NCI-H2227 (cell line): Measurements from ENCODE around the gene LIMS2.

Source experiments
- DNase-seq: peaks from one replicate; lab custom pipeline; 2025; ENCODE audit not compliant: unreplicated experiment; lab: John Stamatoyannopoulos, UW

LIMS2 gene

DNA sequence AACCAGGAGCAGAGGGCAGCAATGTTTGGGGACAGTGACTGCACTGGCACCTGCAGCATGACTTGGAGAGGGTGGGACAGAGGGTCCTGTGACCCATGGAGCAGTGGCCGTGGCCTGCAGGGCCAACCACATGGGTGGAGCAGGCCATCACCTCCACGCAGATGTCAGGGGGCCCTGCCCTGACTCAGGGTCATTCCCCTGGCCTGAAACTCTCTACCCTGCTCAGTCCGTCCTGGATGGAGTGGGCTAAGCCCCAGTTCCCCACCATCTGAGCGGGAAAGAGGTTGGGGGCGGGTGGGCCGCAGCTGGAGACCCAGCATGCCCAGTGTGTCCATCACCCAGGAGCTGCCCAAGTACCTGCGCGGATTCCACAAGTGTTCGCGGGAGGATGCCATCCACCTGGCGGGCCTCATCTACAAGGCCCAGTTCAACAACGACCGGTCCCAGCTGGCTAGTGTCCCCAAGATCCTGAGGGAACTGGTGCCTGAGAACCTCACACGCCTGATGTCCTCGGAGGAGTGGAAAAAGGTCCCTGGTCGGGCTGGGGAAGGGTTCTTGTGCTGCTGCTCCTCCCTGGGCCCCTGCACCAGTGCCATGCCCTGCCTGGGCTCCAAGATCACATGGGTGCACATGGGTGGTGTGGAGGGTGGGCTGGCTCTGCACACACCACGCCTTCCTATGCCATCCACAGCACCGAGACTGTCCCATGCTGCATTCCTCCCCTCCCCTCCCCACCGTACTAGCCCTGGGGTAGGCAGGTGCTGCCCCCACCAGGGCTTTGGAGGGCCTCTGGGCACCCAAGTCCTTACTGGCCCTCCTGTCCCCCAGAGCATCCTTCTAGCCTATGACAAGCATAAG lies 39.7 kb downstream of the LIMS2 start:
- no peak for DNase-seq

DNA sequence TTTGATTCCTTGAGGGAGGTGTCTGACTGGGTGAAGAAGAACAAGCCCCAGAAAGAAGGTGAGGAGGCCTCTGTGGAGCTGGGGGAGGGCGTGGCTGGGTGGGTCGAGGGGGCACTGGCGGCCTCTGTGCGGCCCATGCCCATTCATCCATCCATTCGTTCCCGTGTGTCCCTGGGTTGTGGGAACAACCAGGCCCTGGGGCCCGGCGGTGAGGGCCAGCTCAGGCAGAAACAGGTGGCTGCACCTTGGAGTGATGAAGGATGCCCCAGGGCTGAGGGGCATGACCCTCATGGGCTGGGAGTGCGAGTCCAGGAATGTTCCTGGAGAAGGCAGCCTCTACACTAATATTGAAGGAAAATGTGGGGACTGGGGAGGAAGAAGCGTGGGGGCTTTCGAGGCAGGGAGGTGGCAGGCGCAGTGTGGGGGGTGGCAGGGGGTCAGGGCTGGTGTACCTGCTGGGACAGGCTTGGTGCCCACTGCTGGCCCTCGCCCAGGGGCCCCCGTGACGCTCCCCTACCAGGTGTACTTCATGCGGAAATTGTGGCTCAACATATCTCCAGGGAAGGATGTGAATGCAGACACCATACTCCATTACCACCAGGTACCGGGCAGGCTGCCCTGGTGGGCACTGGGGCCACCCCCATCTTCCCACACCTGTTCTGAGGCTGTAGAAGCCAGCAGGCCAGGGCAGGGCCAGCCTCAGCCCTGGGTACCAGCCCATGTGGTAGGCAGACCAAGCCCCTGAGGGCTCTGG lies 40.5 kb downstream of the LIMS2 start:
- no peak for DNase-seq

DNA sequence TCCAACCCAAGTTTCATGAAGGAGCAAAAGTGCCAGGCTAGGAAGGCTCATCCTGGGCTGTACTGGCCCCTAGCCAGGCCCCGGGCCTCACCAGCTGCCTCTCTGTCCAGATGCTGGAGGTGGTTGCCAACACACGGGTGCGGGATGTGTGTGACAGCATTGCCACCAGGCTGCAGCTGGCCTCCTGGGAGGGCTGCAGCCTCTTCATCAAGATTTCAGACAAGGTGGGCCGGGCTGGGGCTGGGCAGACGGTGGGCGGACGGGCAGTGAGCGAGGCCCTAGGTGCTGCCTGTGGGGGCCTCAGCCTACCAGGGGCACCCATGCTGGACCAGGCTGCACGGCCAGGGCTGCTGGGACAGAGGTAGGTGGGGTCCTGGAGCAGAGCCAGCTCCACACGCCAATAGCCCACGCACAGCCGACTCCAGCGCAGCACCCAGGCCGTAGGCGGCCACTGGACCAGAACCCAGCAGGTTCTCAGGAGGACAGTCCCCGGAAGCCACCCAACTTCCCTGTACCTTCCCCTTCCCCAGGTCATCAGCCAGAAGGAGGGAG lies 41.2 kb downstream of the LIMS2 start:
- DNase-seq: no peak

DNA sequence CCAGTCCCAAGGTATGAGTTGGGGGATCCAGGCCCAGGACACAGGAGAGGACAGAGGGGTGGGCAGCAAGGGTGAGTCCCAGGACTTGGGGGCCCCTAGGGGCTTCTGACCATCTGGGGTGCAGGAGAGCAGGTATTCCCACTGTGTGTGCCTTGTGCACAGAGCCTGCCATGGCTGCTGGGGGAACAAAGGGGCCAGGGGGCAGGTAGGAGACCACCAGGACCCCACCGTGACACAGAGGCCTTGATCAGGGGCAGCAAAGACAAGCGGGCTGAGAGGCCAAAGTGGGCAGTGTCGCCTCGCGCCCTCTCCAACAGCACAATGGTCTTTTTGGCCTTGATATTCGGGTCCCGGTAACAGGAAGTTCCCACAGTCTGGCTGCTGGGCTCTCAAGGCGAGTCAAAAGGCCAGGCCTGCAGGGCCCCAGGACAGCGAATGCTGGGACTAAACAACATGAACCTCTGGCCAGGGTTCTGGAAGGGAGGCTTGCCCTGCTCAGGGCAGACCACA lies 41.7 kb downstream of the LIMS2 start:
- no peak for DNase-seq

DNA sequence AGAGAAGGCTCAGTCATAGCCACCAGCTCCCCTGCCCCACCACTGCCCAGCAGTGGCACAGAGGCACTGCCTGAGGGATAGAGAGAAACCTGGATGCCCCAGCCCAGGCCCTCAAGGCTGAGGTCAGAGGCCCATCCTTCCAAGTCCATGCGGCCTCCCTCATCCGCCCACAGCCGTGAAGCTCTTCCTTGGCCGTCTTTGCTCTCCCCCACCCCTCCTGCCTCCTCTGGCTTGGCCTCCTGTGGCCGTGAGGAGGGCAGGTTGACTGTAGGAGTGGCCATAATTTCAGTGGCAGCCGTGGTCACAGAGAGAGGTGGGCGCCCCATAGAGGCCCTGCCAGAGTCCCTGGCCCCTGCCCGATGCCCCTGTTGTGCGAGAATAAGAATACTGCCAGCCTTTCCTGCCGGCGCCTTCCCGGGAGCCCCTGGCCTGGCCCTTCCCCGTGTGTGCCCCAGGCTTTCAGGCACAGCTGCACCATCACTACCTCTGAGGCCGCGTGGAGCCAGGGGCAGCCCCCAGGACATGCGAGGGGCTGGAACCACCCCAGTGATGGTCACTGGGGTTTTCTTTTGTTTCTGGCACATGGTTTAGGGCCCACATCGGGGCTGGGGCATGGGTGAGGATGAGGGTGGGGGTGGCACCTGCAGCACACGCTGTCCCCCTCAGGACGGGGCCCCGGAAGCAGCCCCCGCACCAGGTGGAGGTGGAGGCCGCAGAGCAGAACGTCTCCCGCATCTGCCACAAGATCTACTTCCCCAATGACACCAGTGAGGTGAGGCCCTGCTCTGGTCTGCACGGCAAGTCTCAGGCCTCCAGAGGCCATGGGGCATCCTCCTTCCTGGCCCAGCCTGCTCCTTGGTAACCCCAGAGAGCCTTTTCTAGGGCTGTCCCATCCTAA lies 42.5 kb downstream of the LIMS2 start:
- DNase-seq: no peak

DNA sequence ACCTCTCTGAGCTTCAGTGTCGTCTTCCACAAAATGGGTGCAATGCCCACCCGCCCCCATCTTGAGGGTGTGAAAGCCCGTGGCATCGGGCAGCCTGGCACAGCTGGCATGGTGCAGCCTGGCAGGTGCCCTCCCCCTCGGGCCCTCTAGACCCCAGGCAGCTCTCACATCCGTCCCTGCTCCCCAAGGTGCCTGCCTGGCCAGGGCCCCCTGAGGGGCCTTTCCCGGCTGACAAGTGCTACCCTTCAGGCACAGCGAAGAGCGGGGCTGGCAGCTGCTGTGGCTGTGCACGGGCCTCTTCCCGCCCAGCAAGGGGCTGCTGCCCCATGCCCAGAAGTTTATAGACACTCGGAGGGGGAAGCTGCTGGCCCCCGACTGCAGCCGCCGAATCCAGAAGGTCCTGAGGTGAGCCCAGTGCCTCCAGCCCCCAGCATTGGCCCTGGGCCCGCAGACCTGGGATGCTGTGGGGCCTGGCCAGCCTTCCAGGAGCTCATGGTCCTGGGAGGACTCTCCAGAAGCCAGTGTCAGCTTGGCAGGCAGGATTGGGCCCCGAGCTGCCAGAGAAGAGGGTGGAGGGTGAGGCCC lies 43.2 kb downstream of the LIMS2 start:
- no peak for DNase-seq

DNA sequence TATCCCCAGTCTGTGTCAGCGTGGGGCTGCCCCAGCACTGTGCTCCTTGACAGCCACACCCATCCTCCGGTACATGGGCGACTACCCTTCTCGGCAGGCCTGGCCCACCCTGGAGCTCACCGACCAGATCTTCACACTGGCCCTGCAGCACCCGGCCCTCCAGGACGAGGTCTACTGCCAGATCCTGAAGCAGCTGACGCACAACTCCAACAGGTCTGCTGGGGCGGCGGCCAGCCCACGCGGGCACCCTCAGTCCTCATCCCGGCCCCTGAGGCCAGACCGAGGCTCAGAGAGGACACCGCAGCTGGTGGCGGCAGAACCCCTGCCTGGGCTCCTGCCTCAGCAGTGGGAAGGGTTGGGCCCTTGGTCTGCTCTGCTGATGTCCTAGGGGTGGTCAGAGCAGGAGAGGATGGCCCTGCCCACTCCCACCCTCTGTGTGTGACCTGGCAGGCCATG lies 43.8 kb downstream of the LIMS2 start:
- no peak for DNase-seq

DNA sequence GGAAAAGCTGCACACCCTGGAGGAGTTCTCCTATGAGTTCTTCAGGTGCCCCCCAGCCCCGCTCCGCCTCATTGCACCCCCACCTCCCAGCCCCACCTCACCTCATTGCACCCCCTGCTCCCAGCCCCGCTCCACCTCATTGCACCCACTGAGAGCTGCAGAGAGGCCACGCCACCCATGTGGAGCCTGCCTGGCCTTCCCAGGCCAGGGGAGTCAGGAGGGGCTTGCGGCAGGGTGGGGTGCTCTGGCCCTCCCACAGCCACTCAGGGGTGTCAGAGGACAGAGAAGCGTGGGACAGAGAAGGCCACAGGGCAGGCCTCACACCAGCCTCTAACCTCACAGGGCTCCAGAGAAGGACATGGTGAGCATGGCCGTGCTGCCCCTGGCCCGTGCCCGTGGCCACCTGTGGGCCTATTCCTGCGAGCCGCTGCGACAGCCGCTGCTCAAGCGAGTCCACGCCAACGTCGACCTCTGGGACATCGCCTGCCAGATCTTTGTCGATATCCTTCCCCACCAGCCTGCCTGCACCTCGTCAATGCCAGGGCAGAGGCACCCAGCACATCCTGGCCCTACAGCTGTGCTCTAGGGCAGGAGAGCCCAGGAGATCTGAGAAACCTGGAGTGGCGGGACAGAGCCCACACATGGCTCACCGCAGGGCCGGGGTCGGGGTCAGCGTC lies 44.3 kb downstream of the LIMS2 start:
- no peak for DNase-seq

DNA sequence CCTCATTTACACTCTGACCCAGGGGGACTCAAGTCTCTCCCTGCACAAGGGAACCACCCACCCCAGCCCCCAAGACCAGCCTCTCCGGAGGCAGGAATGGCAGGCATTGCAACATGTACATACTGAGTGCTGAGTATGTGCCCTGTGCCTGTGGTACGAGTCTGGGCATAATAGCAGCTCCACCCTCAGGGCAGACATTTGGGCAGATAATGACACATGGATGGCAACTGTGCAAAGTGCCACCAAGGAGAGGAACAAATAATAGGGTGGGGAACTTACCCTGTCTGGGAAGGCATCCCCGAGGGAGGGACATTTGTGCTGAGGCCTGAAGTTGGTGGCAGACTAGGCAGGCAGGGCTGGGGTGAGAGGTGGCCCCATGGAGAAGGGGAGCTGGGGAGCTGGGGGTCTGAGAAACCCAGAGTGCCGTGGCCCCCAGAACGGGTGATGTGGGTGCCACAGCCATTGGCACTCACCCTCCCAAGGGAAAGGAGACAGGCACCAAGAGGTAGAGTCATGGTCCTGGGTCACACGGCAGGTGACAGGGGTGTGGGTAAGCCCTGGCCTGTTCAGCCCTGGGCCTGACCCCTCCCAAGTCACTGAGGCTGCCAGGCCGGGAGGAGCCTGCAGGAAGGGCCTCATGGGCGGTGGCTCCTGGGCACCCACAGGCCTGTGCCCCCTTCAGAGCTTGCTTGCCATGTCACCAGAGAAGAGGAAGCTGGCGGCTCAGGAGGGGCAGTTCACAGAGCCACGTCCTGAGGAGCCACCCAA lies 45.0 kb downstream of the LIMS2 start:
- DNase-seq: no peak

DNA sequence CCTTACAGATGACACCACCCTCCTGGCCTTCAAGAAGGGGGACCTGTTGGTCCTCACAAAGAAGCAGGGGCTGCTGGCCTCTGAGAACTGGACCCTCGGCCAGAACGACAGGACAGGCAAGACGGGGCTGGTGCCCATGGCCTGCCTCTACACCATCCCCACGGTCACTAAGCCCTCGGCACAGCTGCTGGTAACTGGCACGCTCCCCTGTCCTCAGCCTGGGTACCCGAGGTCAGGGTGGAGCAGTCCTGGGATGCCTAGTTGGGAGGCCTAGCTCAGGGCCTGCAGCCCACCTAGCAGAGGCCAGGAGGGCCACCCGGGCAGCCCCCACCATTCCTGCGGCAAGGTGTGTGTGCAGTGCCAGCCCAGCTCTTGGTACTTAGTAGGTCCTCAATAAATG lies 45.7 kb downstream of the LIMS2 start:
- no peak for DNase-seq

DNA sequence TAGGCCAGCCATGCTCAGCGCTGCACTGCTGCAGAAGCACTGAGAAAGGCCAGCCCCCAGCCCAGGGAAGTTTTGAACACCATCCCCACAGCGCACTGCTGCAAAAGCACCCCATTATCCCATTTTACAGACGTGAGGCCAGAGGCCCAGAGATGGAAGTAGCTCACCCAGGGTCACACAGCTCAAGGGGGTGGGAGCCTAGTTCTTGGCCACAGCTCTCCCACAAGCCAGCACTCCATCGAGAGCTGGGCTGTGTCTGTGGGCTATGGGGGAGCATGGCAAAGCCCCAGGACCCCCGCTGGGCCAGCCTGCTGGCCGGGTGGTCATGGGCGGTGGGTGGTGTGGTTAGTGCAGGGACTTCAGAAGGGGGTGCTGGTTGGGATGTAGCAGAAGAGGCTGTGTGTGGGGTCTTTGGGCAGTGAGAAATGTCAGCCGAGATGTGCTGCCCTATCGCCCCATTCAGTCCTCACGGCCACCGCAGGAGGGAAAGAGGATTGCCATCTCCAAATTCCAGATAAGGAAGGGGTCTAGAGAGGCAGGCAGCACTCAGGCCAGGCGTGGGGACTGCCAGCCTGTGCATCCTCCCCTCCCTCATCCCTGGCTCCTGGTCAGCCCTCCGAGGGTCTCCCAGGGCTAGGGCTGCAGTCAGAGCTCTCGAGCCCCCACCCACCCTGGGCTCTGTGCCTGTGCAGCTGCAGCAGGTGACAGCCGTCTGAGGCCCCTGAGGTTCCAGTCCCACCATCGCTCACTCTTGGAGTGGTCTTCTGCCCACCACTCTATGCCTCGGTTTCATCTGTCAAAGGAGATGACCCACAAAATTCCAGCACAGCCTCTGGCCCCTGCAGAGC lies 46.3 kb downstream of the LIMS2 start:
- no peak for DNase-seq

DNA sequence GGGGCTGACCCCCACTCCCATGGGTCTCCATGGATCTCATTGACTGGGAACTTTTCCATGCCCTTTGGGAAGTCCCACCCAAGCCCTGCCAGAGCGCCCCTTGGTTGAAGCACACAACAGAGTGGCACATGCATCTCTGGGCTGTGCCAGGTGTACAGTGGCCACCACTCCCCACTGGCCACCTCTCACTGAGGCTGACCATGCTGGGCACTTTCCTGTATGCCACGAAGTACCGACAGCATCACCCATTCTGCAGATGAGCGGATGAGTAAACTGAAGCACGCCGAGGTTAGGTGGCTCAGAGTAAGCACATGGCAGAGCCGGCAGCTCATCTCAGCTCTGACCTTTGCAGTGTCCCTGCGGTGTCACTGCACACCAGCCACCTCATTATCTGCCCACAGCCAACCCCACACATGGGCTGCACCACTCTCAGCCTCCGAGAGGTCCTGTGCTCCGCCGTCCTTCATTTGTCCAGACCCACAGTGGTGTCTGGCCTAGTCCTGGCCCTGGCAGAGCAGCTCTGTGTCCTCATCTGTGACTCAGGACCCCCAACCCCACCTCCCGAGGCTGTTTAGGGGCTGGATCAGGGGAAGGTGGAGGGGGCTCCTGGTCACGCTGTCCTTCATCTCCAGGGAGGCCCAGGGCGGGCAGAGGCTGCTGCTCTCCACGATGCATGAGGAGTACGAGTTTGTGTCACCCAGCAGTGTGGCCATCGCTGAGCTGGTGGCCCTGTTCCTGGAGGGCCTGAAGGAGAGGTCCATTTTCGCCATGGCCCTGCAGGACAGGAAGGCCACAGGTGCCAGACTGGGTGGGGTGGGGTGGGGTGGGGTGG lies 47.4 kb downstream of the LIMS2 start:
- DNase-seq: no peak

DNA sequence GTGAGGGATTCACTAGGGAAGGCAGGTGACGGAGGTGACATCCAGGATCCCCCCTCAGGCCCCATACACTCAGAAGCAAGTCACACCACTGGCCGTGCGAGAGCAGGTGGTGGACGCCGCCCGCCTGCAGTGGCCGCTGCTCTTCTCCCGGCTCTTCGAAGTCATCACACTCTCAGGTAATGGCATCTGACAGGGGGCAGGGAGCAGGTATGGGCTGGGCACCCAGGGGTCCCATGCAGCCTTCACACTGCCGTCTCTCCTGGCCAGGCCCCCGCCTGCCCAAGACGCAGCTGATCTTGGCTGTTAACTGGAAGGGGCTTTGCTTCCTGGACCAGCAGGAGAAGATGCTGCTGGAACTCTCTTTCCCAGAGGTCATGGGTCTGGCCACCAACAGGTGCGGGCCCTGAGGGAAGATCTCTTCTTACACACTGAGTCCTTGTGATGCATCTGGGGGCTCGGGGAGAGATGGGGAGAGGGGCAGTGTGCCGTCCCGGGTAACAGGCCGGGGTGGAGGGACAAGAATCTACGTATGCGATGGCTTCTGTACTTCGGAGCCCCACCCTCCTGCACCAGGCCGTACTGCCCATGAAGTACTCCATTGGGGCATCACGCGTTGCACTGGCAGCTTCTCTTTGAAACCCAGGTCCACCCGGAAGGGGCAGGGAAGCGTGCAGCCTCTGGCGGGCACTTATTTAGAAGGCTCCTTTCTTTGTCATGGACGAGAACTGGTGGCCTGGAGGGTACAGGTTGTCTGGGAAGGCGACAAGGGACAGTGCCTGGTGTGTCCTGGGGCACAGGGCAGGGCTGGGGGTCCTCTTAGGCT lies 48.2 kb downstream of the LIMS2 start:
- no peak for DNase-seq

DNA sequence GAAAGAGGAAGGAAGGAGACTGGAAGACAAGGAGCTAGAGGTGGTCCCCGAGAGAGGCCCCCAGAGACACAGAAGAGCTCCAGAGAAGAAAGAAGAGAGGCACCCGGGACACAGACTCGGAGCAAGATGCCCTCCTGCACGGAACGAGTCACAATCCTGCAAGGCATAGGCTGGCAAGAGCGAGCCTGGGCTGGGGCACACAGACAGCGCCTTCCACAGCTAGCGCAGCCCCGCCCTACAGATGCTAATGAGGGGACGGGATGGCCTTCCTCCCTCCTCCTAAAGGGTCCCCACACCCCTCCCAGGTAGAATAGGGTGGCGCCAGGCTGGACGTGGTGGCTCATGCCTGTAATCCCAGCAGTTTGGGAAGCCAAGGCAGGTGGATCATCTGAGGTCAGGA lies 49.2 kb downstream of the LIMS2 start:
- no peak for DNase-seq

DNA sequence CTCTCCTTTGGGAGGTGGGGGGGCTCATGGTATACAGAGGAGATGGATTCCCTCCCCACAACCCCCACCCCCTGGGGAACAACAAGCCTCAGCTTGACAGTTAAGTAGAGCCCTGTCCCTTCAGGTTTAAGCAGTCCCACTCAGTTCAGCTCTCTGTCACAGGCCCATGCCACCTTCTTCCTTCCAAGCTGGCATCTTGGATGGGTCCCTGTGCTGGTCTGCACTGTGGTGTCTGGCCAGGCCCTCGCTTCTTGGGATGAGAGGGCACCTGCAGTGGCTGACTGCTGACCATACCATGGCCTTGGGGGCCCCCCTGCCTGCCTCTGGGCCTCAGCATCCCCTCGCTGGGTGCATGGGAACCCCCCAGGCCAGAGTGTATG lies 49.8 kb downstream of the LIMS2 start:
- no peak for DNase-seq

DNA sequence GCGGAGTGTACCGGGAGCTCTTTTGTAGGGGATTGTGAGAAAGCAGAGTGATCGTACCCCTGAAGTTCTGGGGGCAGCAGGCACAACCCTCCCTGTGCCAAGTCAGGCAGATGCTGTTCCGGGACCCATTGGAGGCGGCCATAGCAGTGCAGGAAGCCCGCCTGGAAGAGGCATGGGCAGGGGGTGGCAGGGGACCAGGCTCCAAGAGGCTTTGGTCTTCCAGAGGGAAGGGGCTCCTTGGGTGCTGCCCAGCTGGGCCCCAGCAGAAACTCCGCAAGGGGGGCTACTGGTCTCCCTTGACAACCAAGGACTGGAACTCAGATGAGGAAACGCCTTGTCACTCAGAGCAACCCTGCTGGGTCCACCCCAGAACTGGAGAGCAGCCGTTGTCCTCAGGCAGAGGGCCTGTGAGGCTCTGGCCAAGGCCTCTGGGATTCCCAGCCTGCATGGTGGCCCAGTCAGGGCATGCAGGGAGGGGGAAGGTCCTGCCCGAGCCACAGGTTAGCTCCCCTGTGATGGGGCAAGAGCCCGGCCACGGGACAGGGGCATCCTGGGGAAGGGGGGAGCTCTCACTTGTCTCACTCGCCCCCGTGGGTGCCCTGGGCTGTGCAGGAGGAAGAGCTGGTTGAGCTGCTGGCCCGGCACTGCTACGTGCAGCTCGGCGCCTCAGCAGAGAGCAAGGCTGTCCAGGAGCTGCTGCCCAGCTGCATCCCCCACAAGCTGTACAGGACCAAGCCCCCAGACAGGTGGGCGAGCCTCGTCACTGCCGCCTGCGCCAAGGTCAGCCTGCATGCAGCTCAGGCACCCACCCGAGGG lies 50.4 kb downstream of the LIMS2 start:
- no peak for DNase-seq
